HEK293T (cell line): ENCODE data around the gene ART5.
"Not testable (repeated sequence)": the region's sequence is repeated elsewhere in the genome, so short reads cannot be mapped to it uniquely, and the experiment has no call there.

Experiments
- BHLHE40 ChIP-seq: fragments of 450-650 bp; IDR thresholded peaks from 2 replicates; pipeline ENCODE4 v1.6.1; 2016; ENCODE audit warnings: mild to moderate bottlenecking, moderate library complexity, borderline replicate concordance
- CTBP1 ChIP-seq: fragments of 450-650 bp; IDR thresholded peaks from 2 replicates; pipeline ENCODE4 v1.6.1; 2016; ENCODE audit warnings: borderline replicate concordance
- FOXA1 ChIP-seq: fragments of 450-650 bp; IDR thresholded peaks from 2 replicates; pipeline ENCODE4 v1.6.1; 2016; ENCODE audit warnings: mild to moderate bottlenecking
- FOXK2 ChIP-seq: fragments of 450-650 bp; IDR thresholded peaks from 2 replicates; pipeline ENCODE4 v1.6.1; 2016; ENCODE audit warnings: mild to moderate bottlenecking
- FOXM1 ChIP-seq: fragments of 450-650 bp; IDR thresholded peaks from 2 replicates; pipeline ENCODE4 v1.6.1; 2017; ENCODE audit warnings: mild to moderate bottlenecking, borderline replicate concordance
- HDGF ChIP-seq: fragments of 450-650 bp; IDR thresholded peaks from 2 replicates; pipeline ENCODE4 v1.6.1; 2017; ENCODE audit warnings: antibody characterized with exemption, borderline replicate concordance
- LEF1 ChIP-seq: fragments of 450-650 bp; IDR thresholded peaks from 2 replicates; pipeline ENCODE4 v1.6.1; 2017; ENCODE audit warnings: mild to moderate bottlenecking, borderline replicate concordance
- SP1 ChIP-seq: fragments of 450-650 bp; IDR thresholded peaks from 2 replicates; pipeline ENCODE4 v1.6.1; 2017
- SUZ12 ChIP-seq: fragments of 450-650 bp; IDR thresholded peaks from 2 replicates; pipeline ENCODE4 v1.6.1; 2016; ENCODE audit warnings: mild to moderate bottlenecking
- TARDBP ChIP-seq: fragments of 450-650 bp; IDR thresholded peaks from 2 replicates; pipeline ENCODE4 v1.6.1; 2016
- TF ChIP-seq, protein P1 (sequence below): fragments of 450-650 bp; IDR thresholded peaks from 2 replicates; pipeline ENCODE4 v1.6.1; 2016

DNA sequence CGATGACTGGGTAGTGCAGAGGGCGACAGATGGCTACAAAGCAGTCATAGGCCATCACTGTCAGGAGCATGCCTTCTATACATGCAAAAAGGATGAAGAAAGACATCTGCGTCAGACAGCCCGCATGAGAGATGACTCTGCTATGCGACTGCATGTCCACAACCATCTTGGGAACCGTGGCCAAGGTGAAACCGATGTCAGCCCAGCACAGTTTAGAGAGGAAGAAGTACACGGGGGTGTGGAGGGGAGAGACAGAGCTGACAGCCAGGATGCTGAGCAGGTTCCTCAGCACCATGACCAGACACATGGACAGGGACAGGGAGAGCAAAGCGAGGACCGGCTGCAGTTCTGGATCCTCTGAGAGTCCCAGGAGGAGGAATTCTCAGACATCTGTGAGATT lies 41.6 kb downstream of the ART5 start:
- TF ChIP-seq SUZ12, HDGF, BHLHE40, FOXM1, LEF1, FOXK2, TARDBP, SP1, CTBP1, FOXA1: not testable (repeated sequence)
- TF ChIP-seq, protein P1, sequence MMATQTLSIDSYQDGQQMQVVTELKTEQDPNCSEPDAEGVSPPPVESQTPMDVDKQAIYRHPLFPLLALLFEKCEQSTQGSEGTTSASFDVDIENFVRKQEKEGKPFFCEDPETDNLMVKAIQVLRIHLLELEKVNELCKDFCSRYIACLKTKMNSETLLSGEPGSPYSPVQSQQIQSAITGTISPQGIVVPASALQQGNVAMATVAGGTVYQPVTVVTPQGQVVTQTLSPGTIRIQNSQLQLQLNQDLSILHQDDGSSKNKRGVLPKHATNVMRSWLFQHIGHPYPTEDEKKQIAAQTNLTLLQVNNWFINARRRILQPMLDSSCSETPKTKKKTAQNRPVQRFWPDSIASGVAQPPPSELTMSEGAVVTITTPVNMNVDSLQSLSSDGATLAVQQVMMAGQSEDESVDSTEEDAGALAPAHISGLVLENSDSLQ, result not testable (repeated sequence)
